Cardiac muscle cell (in vitro differentiated cells and primary cell): ENCODE results near the gene ZNF669. TPM values are rescaled to one million over a fixed set of nuclear protein-coding genes. Genes with fewer than 3 reads are reported as not detected.

Experiments used
- DNase-seq, 2 donors: peaks; one replicate each; pipeline versions ENCODE4 v3.0.0 to v3.0.0-alpha.2; 2010 to 2017; ENCODE audit warnings: low read depth in 1 of 2, low spot score in 1 of 2
- H3K27ac ChIP-seq: fragments of 200-600 bp; sonication (generic); 2 replicates; pipeline ENCODE4 v1.5.1; 2016
- H3K27me3 ChIP-seq: fragments of 200-600 bp; sonication (generic); 2 replicates; pipeline ENCODE4 v1.6.0; 2016; ENCODE audit warnings: control low read depth
- H3K36me3 ChIP-seq: fragments of 200-600 bp; sonication (generic); 2 replicates; pipeline ENCODE4 v1.5.1; 2016; ENCODE audit warnings: control low read depth
- H3K4me1 ChIP-seq: fragments of 200-600 bp; sonication (generic); 2 replicates; pipeline ENCODE4 v1.8.1; 2017; ENCODE audit warnings: low read depth, mild to moderate bottlenecking, mixed run types
- H3K4me3 ChIP-seq: fragments of 200-600 bp; sonication (generic); 2 replicates; pipeline ENCODE4 v1.5.1; 2016; ENCODE audit warnings: mild to moderate bottlenecking
- H3K9me3 ChIP-seq: fragments of 200-600 bp; sonication (generic); 2 replicates; pipeline ENCODE4 v1.5.1; 2017; ENCODE audit warnings: low read depth, mild to moderate bottlenecking, control low read depth
- CTCF ChIP-seq: IDR thresholded peaks from 2 replicates; pipeline ENCODE4 v1.5.1; 2012; ENCODE audit warnings: low read depth, mild to moderate bottlenecking, low read length
- polyA plus RNA-seq: library from polyadenylated mRNA; unstranded; fragments of >200 nt; fragmentation: Nextera tagmentation; extraction: Ambion mirVana; gene quantifications from 2 replicates; pipeline ENCODE4 v1.2.1, GENCODE V29; 2016
- total RNA-seq: library from RNA; depleted of rRNA; stranded (reverse); fragments of >200 nt; gene quantifications from 2 replicates; pipeline ENCODE4 v1.2.3, GENCODE V29; 2016

ZNF669 gene
- total and polyA plus RNA-seq, 2 experiments from 2014 or later: 4.4 to 23.2 TPM

- Histone ChIP-seq H3K4me1 (peaks cover 8% of the 10 kb centered on the region), H3K36me3 (no peaks in the 10 kb centered on the region), H3K27ac (no peak overlapping the region), H3K9me3 (no peaks in the 10 kb centered on the region), H3K4me3 (no peak overlapping the region), H3K27me3 (no peaks in the 10 kb centered on the region)
- DNase-seq: no peak
- no peak for TF ChIP-seq CTCF
Observed at GRCh38 chr1:247107694-247108093, 3.5 kb upstream of the ZNF669 start.

- DNase-seq: no peak
- TF ChIP-seq CTCF: no peak
- Histone ChIP-seq H3K36me3 (peaks cover 9% of the 10 kb centered on the region), H3K27me3 (no peaks in the 10 kb centered on the region), H3K4me3 (no peak overlapping the region), H3K27ac (no peak overlapping the region), H3K4me1 (peaks cover 4% of the 10 kb centered on the region), H3K9me3 (no peaks in the 10 kb centered on the region)
Observed at GRCh38 chr1:247105966-247106365, 1.8 kb upstream of the ZNF669 start.

GRCh38 chr1:247104965-247105364 is 809 bp upstream of the ZNF669 start:
- Histone ChIP-seq H3K4me1 (peaks cover 4% of the 10 kb centered on the region), H3K36me3 (peaks cover 19% of the 10 kb centered on the region), H3K4me3 (no peak overlapping the region), H3K9me3 (no peaks in the 10 kb centered on the region), H3K27me3 (no peaks in the 10 kb centered on the region), H3K27ac (no peak overlapping the region)
- no peak for TF ChIP-seq CTCF
- no peak for DNase-seq

GRCh38 chr1:247102381-247102780 is 1.8 kb downstream of the ZNF669 start:
- Histone ChIP-seq H3K27me3 (no peaks in the 10 kb centered on the region), H3K9me3 (no peaks in the 10 kb centered on the region), H3K27ac (no peak overlapping the region), H3K4me3 (no peak overlapping the region), H3K36me3 (peaks cover 26% of the 10 kb centered on the region), H3K4me1 (peaks cover 4% of the 10 kb centered on the region)
- DNase-seq: no peak
- TF ChIP-seq CTCF: no peak

GRCh38 chr1:247100676-247101279 is 3.4 kb downstream of the ZNF669 start:
- TF ChIP-seq CTCF: no peak
- Histone ChIP-seq H3K4me1 (peaks cover 4% of the 10 kb centered on the region), H3K9me3 (no peaks in the 10 kb centered on the region), H3K36me3 (peaks cover 26% of the 10 kb centered on the region), H3K27me3 (no peaks in the 10 kb centered on the region), H3K27ac (no peak overlapping the region), H3K4me3 (no peak overlapping the region)
- DNase-seq: no peak
